ENCODE data around the gene NMNAT1.
A peak's percentile ranks its signal among the peaks of the same experiment; 100 is the strongest.

Gene NMNAT1

DNA sequence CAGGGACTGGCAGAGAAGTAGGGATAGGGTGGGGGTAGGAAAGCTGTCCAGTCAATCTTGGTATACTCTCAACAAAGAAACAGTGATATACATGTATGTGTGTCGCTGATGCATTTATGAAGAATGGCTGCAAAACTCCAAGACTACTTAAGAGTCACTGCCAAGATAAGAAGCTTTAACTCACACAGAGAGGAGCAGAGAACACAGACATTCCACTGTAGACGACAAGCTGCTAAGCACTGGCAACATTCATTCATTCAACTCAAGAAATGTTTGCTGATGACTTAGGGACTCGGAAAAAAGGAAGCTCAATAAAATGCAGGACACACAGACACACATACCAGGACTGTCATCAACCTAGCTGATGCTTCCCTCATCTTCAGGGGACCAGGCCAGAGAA is 38.7 kb upstream of the NMNAT1 start:
- TF ChIP-seq, protein P1, sequence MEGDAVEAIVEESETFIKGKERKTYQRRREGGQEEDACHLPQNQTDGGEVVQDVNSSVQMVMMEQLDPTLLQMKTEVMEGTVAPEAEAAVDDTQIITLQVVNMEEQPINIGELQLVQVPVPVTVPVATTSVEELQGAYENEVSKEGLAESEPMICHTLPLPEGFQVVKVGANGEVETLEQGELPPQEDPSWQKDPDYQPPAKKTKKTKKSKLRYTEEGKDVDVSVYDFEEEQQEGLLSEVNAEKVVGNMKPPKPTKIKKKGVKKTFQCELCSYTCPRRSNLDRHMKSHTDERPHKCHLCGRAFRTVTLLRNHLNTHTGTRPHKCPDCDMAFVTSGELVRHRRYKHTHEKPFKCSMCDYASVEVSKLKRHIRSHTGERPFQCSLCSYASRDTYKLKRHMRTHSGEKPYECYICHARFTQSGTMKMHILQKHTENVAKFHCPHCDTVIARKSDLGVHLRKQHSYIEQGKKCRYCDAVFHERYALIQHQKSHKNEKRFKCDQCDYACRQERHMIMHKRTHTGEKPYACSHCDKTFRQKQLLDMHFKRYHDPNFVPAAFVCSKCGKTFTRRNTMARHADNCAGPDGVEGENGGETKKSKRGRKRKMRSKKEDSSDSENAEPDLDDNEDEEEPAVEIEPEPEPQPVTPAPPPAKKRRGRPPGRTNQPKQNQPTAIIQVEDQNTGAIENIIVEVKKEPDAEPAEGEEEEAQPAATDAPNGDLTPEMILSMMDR (IDR thresholded peaks at IDR 0.05; ENCODE audit: borderline replicate concordance, insufficient read depth, low read depth, low read length), result no peak
- no peak overlapping the region for H3K4me3 ChIP-seq (ENCODE audit: low read depth, low read length)

DNA sequence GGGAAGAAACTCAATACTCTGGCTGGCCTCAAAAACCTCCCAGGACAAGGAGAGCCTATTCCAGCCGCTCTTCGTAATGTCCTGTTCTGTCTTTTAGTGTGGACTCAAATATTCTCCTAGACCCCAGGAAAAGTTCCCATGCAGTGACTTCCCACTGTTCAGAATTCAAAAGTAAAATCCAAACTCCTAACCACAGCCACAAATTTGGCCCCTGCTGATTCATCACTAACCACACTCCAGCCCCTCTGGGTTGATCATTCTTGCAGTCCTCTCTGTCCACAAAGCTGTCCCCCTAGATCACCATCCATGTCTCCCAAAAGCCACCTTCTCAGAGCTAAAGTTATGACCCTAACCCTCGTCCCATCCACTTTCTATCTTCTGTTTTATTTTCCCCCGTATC is 38.3 kb upstream of the NMNAT1 start:
- H3K4me3 ChIP-seq (ENCODE audit: low read depth, low read length), result no peak overlapping the region
- TF ChIP-seq, protein P1 (IDR thresholded peaks at IDR 0.05; ENCODE audit: borderline replicate concordance, insufficient read depth, low read depth, low read length), result no peak

DNA sequence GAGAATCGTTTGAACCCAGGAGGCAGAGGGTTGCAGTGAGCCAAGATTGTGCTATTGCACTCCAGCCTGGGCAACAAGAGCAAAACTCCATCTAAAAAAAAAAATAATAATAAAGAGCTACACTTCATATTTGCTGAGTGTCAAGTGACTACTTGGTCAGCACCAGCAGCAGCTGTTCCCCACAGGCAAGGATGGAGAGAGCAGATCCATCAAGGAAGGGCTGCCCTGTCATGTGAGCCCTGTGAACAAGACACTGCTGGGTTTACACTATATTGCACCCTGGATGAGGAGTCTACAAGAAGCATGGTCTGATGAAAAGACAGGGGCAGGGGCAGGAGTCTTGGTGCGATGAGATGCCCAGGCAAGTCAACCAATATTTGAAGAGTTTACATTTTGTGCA is 36.8 kb upstream of the NMNAT1 start:
- TF ChIP-seq, protein P1 (IDR thresholded peaks at IDR 0.05; ENCODE audit: borderline replicate concordance, insufficient read depth, low read depth, low read length), result no peak
- H3K4me3 ChIP-seq (ENCODE audit: low read depth, low read length), result no peak overlapping the region

DNA sequence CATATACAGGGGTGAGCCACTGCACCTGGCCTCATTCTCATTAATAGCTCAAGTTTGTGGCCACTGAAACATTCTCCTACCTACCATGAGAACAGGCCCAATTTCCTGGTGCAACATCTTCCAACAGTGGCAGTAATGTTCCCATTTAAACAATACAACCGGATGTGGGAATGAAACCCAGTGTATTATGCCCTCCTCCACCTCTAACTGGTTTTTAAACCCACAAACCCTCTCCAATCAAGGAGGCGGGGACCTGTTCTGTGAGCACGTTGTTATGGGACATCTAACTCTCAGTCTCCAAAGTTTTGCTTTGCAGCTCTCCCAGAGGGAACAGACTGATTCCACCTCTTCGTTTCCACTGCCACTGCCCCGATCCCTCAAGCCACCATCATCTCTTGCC is 35.8 kb upstream of the NMNAT1 start:
- TF ChIP-seq, protein P1 (IDR thresholded peaks at IDR 0.05; ENCODE audit: borderline replicate concordance, insufficient read depth, low read depth, low read length), result no peak
- H3K4me3 ChIP-seq (ENCODE audit: low read depth, low read length), result no peak overlapping the region

DNA sequence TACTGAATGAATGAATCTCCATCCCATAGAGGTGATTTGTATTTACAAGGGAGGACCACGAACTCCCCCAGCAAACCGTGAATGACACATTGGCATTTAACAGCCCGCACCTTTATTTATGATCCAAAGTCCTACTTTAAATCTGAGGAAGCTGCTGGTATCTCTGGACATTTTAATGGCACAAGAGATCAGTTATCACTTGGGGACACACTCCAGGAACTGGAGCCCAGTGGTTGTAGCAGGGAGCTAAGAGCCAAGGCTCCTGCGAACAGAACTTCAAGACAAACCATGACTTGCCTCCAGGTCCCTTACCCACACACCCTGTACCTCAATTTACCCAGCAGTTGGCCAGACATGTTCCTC is 34.4 kb upstream of the NMNAT1 start:
- TF ChIP-seq, protein P1 (IDR thresholded peaks at IDR 0.05; ENCODE audit: borderline replicate concordance, insufficient read depth, low read depth, low read length), result no peak
- H3K4me3 ChIP-seq (ENCODE audit: low read depth, low read length), result no peak overlapping the region

DNA sequence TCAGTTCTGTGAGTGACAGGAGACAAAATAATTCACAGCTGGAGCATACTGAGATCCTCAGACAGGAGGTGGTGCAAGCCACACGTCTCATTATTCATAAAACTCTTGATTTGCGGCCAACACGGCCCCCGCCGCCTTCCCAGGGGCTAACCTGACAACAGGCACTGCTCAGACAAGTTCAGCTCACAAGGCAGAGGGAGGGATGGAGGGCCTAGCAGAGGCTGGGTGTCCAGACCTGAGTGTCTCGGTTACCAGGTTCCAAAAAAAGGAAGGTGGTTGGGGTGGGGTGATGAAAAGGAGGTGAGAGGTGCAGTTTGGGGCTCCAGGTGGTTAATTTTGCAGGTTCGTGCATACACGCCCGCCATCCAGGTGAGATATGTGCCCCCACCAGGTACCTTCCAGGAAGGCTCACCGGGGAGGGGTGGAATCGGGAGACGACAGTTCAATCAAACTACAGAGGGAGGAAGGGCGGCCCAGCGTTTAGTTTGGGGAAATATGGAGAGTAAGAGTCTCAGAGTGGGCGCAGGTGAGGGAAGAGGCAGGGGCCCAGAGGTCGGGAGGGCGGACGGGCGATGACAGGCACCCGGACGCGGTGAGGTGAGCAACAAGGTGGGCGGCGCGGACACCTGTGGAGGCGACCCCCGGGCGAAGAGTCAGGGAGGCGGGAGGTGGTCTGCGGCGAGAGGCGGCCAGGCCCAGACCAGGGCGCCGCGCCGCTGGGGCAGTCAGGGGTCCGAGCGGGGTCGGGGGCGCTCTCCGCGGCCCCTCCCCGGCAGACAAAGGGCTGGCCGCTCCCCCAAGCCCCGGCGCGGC is 33.8 kb upstream of the NMNAT1 start:
- TF ChIP-seq, protein P1 (IDR thresholded peaks at IDR 0.05; ENCODE audit: borderline replicate concordance, insufficient read depth, low read depth, low read length), result no peak
- H3K4me3 ChIP-seq (ENCODE audit: low read depth, low read length), result peak overlapping the region; percentile 78

DNA sequence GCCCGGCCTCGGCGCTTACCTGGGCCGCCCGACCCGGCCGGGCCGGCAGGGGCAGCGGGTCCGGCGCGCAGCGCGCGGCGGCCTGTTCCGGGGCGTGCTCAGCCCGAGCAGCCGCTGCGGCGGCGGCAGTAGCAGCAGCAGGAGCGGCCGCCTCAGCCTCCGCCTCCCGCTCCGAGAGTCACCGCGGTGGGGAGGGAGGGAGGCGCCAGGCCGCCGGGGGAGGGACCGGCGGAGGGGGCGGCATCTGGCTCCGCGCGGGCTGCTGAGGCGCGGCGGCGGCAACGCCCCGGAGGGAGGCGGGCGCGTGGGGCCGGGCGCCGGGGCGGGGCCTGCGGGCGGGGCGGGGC is 33.2 kb upstream of the NMNAT1 start, which contains the start of gene CTNNBIP1:
TSS of gene CTNNBIP1 (minus strand) at position 194 of the 347 bp plus-strand sequence. CDS start 38,205 bp downstream, outside the sequence.
- TF ChIP-seq, protein P1 (IDR thresholded peaks at IDR 0.05; ENCODE audit: borderline replicate concordance, insufficient read depth, low read depth, low read length), result no peak
- H3K4me3 ChIP-seq (ENCODE audit: low read depth, low read length), result peak within 1 kb of the TSS; percentile 78
